Mesodermal cell (in vitro differentiated cells): Measurements from ENCODE around the gene ALG1L2. TPM values are rescaled to one million over a fixed set of nuclear protein-coding genes. Genes with fewer than 3 reads are reported as not detected.
"Not testable (repeated sequence)": the region's sequence is repeated elsewhere in the genome, so short reads cannot be mapped to it uniquely, and the experiment has no call there.

Experiments
- H3K27ac ChIP-seq: 2 replicates; pipeline ENCODE4 v1.7.0; 2013; ENCODE audit warnings: mild to moderate bottlenecking, low read depth, low read length, moderate library complexity; ENCODE audit not compliant: severe bottlenecking
- H3K36me3 ChIP-seq: 2 replicates; pipeline ENCODE4 v1.7.1; 2013; ENCODE audit warnings: mild to moderate bottlenecking, low read length, moderate library complexity; ENCODE audit not compliant: control insufficient read depth, insufficient read depth
- H3K4me1 ChIP-seq: one replicate; pipeline ENCODE4 v1.7.1; 2013; ENCODE audit warnings: mild to moderate bottlenecking, low read length; ENCODE audit not compliant: insufficient read depth, control insufficient read depth, poor library complexity, severe bottlenecking
- H3K4me3 ChIP-seq: 2 replicates; pipeline ENCODE4 v1.7.0; 2013; ENCODE audit warnings: low read length, control low read depth, mild to moderate bottlenecking; ENCODE audit not compliant: insufficient read depth, poor library complexity, severe bottlenecking; ENCODE audit errors: extremely low read depth
- H3K9me3 ChIP-seq: 2 replicates; pipeline ENCODE4 v1.7.1; 2013; ENCODE audit warnings: mild to moderate bottlenecking, low read length, moderate library complexity; ENCODE audit not compliant: control insufficient read depth
- WGBS, 2 experiments: methylation state at CpG; one replicate each; pipeline ENCODE4 v1.1.5; 2013; ENCODE audit warnings: missing lambda C conversion rate in 2 of 2; ENCODE audit not compliant: insufficient coverage in 2 of 2; 5-methylcytosine and 5-hydroxymethylcytosine counted together
- polyA plus RNA-seq, 2 experiments: library from polyadenylated mRNA; stranded (reverse); fragments of 50-300 nt; gene quantifications; one replicate each; pipeline ENCODE4 v1.2.3, GENCODE V29; 2013

Gene ALG1L2
- 0.63 TPM for polyA plus RNA-seq (2013, experiment 1 of 2)
- polyA plus RNA-seq (2013, experiment 2 of 2): 0.66 TPM

DNA sequence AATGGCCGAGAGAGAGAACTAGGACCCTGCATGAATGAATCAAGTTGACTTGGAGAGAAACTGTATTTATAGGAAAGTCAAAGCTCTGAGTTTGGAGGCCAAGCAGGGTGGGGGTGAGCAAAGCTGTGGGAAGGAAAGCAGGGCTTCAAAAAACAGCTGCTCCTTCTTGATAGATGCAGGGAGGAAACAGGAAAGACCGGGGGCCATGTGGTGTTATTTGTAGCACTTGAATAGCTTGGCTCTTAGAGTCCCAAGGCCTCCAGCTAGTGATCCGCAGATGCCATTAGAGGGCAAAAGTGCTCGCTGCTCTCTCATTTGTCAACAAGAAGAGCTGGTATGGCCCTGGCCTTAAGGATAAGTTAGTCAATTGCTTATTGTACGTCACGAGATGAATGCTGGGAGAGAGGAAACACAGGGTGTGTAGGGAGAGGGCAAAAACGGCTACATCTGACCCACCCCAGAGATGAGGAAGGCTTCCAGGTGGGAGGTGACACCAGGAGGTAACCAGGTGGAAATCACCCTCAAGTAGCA lies at the start of gene ALG1L2:
Gene ALG1L2, plus strand, starts transcription at position 481 of the 531 bp plus-strand sequence. CDS start 186 bp downstream, outside the sequence.
- no peak within 1 kb of the TSS for H3K4me3 ChIP-seq
- no peak within 1 kb of the TSS for H3K27ac ChIP-seq
- H3K36me3 ChIP-seq: no peaks in the 10 kb centered on the region
- no peaks in the 10 kb centered on the region for H3K4me1 ChIP-seq
- no peaks in the 10 kb centered on the region for H3K9me3 ChIP-seq
- WGBS, 2 experiments: 81 to 83% methylated on average over 7 of the region's 7 CpGs

GRCh38 chr3:130037126-130037815 lies 44.4 kb upstream of the ALG1L2 start:
- not testable (repeated sequence) for H3K36me3 ChIP-seq, H3K4me3 ChIP-seq, H3K4me1 ChIP-seq, H3K9me3 ChIP-seq, H3K27ac ChIP-seq
- 91 to 98% methylated on average over 6 to 8 of the region's 13 CpGs for WGBS, 2 experiments

DNA sequence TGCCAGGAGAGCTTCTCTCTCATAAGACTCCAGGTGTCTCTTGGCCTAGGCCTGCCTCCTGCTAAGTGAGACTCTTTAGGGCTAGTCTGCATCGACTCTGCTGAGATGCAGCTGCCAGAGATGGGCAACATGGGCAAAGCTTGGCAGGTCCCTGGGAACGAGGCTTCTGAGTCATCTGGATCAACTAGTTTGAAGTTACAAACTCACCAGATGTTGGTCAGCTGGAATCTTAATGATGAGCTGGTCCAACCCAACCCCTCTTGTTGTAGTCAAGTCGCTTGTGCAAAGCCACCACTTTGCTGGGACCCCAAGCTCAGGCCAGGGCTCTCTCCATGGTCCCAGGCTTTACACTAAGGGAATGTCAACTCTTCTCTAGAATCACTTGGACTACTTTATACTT lies 38.9 kb upstream of the ALG1L2 start:
- not testable (repeated sequence) for H3K4me1 ChIP-seq, H3K27ac ChIP-seq, H3K36me3 ChIP-seq, H3K4me3 ChIP-seq, H3K9me3 ChIP-seq
- 97% methylated on average over 3 of the region's 3 CpGs for WGBS, 2 experiments

DNA sequence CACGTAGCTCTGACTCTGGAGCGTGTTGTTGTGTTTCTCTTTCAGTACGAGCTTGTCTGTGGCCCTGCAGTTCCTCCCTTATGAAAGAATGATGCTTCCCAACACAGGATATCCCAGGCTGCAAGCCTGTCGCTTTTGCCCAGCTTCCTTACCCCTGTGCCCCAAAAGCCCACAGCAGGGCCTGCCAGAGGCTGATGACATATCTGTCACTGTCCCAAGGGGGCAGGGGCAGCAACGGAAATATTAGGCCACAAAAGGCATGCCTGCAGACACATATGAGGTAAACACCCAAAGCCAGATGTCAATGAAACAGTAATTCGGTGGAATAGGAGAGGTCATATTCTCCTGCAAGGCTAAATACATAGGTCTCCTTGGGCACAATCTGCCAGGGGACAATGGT lies 38.0 kb upstream of the ALG1L2 start:
- 79 to 100% methylated on average over 3 to 4 of the region's 6 CpGs for WGBS, 2 experiments
- not testable (repeated sequence) for H3K27ac ChIP-seq, H3K4me3 ChIP-seq, H3K4me1 ChIP-seq, H3K36me3 ChIP-seq, H3K9me3 ChIP-seq

GRCh38 chr3:130044370-130044769 lies 37.3 kb upstream of the ALG1L2 start:
- H3K36me3 ChIP-seq: no peaks in the 10 kb centered on the region
- WGBS, 2 experiments: 90 to 91% methylated on average over 4 to 10 of the region's 11 CpGs
- H3K4me1 ChIP-seq: no peaks in the 10 kb centered on the region
- H3K4me3 ChIP-seq: no peak overlapping the region
- no peaks in the 10 kb centered on the region for H3K9me3 ChIP-seq
- H3K27ac ChIP-seq: no peak overlapping the region

- Histone ChIP-seq H3K27ac (no peak overlapping the region), H3K4me3 (no peak overlapping the region), H3K36me3 (no peaks in the 10 kb centered on the region), H3K4me1 (no peaks in the 10 kb centered on the region), H3K9me3 (no peaks in the 10 kb centered on the region)
- WGBS, 2 experiments: 75 to 80% methylated on average over 1 of the region's 6 CpGs
Observed at GRCh38 chr3:130048726-130049125, 32.9 kb upstream of the ALG1L2 start.

GRCh38 chr3:130052366-130052765 lies 29.3 kb upstream of the ALG1L2 start:
- not testable (repeated sequence) for H3K9me3 ChIP-seq, H3K36me3 ChIP-seq, H3K4me1 ChIP-seq, H3K4me3 ChIP-seq, H3K27ac ChIP-seq
- WGBS, 2 experiments: no CpG with 5 or more reads among the region's 5 CpGs

- not testable (repeated sequence) for H3K4me1 ChIP-seq, H3K27ac ChIP-seq, H3K36me3 ChIP-seq, H3K9me3 ChIP-seq, H3K4me3 ChIP-seq
- WGBS, 2 experiments: no CpG with 5 or more reads among the region's 4 CpGs
Observed at GRCh38 chr3:130052965-130053364, 28.7 kb upstream of the ALG1L2 start.

GRCh38 chr3:130057536-130058266 lies 23.9 kb upstream of the ALG1L2 start:
- H3K4me3 ChIP-seq, H3K4me1 ChIP-seq, H3K27ac ChIP-seq, H3K36me3 ChIP-seq, H3K9me3 ChIP-seq: not testable (repeated sequence)
- 7 to 25% methylated on average over 2 of the region's 15 CpGs for WGBS, 2 experiments

DNA sequence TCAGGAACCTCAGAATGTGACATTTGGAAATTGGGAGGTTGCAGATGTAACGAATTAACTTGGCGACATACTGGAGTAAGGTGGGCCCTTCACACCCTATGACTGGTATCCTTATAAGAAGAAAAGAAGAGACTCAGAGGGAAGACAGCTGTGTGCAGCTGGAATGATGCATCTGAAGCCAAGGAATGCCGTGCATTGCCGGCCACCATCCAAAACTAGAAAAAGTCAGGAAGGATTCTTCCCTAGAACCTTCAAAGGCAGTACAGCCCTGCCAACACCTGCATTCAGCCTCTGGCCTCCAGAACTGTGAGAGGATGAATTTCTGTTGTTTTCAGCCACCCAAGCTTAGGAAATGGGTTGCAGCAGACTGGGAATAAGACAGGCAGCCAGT lies 23.4 kb upstream of the ALG1L2 start:
- not testable (repeated sequence) for H3K4me1 ChIP-seq, H3K36me3 ChIP-seq, H3K9me3 ChIP-seq, H3K4me3 ChIP-seq, H3K27ac ChIP-seq
- WGBS, 2 experiments: no CpG with 5 or more reads among the region's 4 CpGs

DNA sequence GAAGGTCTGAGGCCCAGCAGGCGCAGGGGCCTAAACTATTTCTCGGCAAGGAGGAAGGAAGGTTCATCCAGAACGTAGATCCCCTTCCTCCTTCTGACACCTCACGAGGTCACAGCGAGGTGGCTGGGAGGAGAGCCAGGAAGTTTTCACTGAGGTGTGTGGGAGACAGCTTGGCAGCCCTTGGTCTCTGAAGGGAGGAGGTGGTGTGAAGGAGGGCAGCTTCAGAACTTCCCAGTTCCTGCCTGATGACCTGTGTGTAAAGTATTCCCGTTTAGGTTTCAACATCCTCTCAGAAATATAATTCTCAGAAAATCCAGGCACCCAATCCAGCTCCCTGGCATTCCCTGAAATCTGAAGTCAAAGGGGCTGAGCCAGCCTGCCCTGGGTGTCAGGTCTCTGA lies 22.9 kb upstream of the ALG1L2 start:
- not testable (repeated sequence) for H3K4me1 ChIP-seq, H3K4me3 ChIP-seq, H3K36me3 ChIP-seq, H3K27ac ChIP-seq, H3K9me3 ChIP-seq
- no CpG with 5 or more reads among the region's 6 CpGs for WGBS, 2 experiments
